Sigmoid colon (tissue), 4 donors: ENCODE measurements around the gene KASH5.

Experiments
- CTCF ChIP-seq, 4 experiments: fragments of 450-650 bp in 3 of 4; fragments of 200-600 bp in 1 of 4; IDR thresholded peaks; one replicate each; pipeline ENCODE4 v1.5.1; 2016 to 2019; ENCODE audit warnings: antibody characterized with exemption in 4 of 4, mild to moderate bottlenecking in 3 of 4, moderate library complexity in 2 of 4
- EP300 ChIP-seq, 4 donors: sonication (generic); formaldehyde crosslinking; IDR thresholded peaks; one replicate each; pipeline ENCODE4 v1.6.1; 2017; ENCODE audit warnings: antibody characterized with exemption in 4 of 4
- POLR2A ChIP-seq, 2 donors: fragments of 450-650 bp; IDR thresholded peaks; one replicate each; pipeline ENCODE4 v1.6.1; 2016; ENCODE audit warnings: antibody characterized with exemption in 2 of 2, mild to moderate bottlenecking in 2 of 2, moderate library complexity in 2 of 2

- TF ChIP-seq POLR2A (IDR thresholded peaks at IDR 0.05) = no peak
- no peak for TF ChIP-seq CTCF (IDR thresholded peaks at IDR 0.05)
- no peak for TF ChIP-seq EP300 (IDR thresholded peaks at IDR 0.05)
Measured at GRCh38 chr19:49348305-49349189, 39.5 kb upstream of the KASH5 start.
